Lower lobe of right lung (tissue), 2 donors: ENCODE data around the gene FPR3. TPM values are rescaled to one million over a fixed set of nuclear protein-coding genes. Genes with fewer than 3 reads are reported as not detected.

Experiments
- ATAC-seq, 2 donors: fragments of 200-7000 bp; cut with Tn5 transposase; one replicate each; pipeline ENCODE4 v1.9.1; 2020 to 2022; ENCODE audit warnings: mild to moderate bottlenecking in 2 of 2, moderate library complexity in 2 of 2
- DNase-seq: peaks from one replicate; pipeline ENCODE4 v3.0.0-alpha.2; 2020
- H3K27ac ChIP-seq: fragments of 200-600 bp; one replicate; pipeline ENCODE4 v1.8.0; 2022
- H3K27me3 ChIP-seq: fragments of 200-600 bp; one replicate; pipeline ENCODE4 v1.8.0; 2022; ENCODE audit warnings: low read depth
- H3K36me3 ChIP-seq: fragments of 200-600 bp; one replicate; pipeline ENCODE4 v1.8.0; 2022; ENCODE audit warnings: mild to moderate bottlenecking
- H3K4me1 ChIP-seq: fragments of 200-600 bp; one replicate; pipeline ENCODE4 v1.8.0; 2022
- H3K4me3 ChIP-seq: fragments of 200-600 bp; one replicate; pipeline ENCODE4 v1.8.0; 2022; ENCODE audit warnings: mild to moderate bottlenecking
- H3K9me3 ChIP-seq: fragments of 200-600 bp; one replicate; pipeline ENCODE4 v1.8.0; 2022
- intact Hi-C: fragments of 100-400 bp; cut with DNase I; formaldehyde crosslinking; loops from one replicate; pipeline ENCODE4 v1.11.0; 2022
- long read RNA-seq: library from polyadenylated mRNA; unstranded; transcript quantifications from one replicate; pipeline ENCODE4 v2.0.0, GENCODE V29; 2021
- total RNA-seq: library from RNA; stranded (reverse); fragmentation: NEBNext Ultra II Directional; extraction: Animal tissue kit (Norgen Biotek cat#: 25700); gene quantifications from one replicate; pipeline ENCODE4 v1.2.1, GENCODE V29; 2021
- TF ChIP-seq, protein P1 (sequence below): fragments of 200-600 bp; IDR thresholded peaks from one replicate; pipeline ENCODE4 v1.8.0; 2022; ENCODE audit warnings: antibody characterized with exemption, mild to moderate bottlenecking
- donor health status: DM: no; HTN: yes; CAD: no; lungs with severe emphysema.

Gene FPR3, protein sequence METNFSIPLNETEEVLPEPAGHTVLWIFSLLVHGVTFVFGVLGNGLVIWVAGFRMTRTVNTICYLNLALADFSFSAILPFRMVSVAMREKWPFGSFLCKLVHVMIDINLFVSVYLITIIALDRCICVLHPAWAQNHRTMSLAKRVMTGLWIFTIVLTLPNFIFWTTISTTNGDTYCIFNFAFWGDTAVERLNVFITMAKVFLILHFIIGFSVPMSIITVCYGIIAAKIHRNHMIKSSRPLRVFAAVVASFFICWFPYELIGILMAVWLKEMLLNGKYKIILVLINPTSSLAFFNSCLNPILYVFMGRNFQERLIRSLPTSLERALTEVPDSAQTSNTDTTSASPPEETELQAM
- total RNA-seq = 62.3 TPM
- long read RNA-seq, transcript FPR3-201 (2 exons, 2,620 nt) = major isoform, 8 of 32 reads
- long read RNA-seq, partial matches to known transcripts = 17 of 32 reads
- long read RNA-seq, other reads (novel, unspliced or antisense) = 7 of 32 reads

DNA sequence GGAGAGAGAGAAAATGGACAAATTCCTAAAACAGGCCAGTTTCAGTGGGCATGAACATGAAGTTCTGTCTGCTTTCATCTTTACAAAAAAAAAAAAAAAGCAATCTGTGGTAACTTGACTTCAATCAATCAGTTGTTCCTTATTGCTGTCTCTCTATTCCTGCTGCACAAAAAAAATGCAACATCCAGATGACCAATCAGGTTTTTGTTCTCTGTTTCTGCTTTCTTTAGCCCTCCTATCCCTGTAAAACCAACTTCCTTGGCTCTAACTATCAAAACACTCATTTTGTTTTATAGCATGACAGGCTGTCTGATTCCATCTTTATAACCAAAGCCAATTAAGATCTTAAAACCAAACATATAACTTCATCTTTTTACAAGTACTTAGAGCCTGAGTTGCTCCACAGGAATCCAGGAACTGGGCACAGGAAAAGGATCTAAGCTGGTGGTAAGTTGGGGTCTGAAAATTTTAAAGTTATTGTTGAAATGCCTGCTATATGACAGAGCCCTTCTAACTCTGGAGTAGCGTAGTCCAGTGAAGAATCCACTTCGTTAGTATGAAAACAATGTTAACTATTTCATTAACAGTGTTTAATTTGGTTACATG is at the start of gene FPR3:
Gene FPR3 (plus strand): TSS at position 273 of the 606 bp plus-strand sequence. CDS start 28,592 bp downstream, outside the sequence.
- ATAC-seq = no peak
- DNase-seq = no peak
- intact Hi-C loops = no loop called here
- Histone ChIP-seq H3K27ac (peak within 1 kb of the TSS; percentile 88), H3K4me1 (peaks cover 21% of the 10 kb centered on the region), H3K36me3 (no peaks in the 10 kb centered on the region), H3K27me3 (no peaks in the 10 kb centered on the region), H3K4me3 (peak within 1 kb of the TSS; percentile 39), H3K9me3 (no peaks in the 10 kb centered on the region)
- TF ChIP-seq, protein P1, sequence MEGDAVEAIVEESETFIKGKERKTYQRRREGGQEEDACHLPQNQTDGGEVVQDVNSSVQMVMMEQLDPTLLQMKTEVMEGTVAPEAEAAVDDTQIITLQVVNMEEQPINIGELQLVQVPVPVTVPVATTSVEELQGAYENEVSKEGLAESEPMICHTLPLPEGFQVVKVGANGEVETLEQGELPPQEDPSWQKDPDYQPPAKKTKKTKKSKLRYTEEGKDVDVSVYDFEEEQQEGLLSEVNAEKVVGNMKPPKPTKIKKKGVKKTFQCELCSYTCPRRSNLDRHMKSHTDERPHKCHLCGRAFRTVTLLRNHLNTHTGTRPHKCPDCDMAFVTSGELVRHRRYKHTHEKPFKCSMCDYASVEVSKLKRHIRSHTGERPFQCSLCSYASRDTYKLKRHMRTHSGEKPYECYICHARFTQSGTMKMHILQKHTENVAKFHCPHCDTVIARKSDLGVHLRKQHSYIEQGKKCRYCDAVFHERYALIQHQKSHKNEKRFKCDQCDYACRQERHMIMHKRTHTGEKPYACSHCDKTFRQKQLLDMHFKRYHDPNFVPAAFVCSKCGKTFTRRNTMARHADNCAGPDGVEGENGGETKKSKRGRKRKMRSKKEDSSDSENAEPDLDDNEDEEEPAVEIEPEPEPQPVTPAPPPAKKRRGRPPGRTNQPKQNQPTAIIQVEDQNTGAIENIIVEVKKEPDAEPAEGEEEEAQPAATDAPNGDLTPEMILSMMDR = no peak

DNA sequence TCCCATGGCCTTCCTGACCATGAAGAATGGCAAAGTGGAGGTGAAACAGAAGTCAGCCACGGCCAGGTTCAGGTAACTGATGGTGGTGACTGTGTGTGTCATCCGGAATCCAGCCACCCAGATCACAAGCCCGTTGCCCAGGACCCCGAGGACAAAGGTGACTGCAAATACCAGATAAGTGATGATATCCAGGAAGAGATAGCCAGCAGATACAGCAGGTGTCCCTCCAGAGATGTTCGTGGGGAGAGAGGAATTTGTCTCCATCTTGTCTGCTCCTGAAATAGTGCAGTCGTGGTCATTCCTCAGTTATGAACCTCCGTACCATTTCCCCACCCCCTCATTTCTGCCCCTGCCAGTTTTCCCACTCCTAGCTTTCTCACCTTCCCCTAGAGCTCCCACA is 48.2 kb upstream of the FPR3 start:
- TF ChIP-seq, protein P1 = no peak
- no peaks in the 10 kb centered on the region for H3K4me1 ChIP-seq
- intact Hi-C loops = no loop called here
- no peaks in the 10 kb centered on the region for H3K36me3 ChIP-seq
- ATAC-seq = no peak
- no peak for DNase-seq
- no peaks in the 10 kb centered on the region for H3K27me3 ChIP-seq
- no peaks in the 10 kb centered on the region for H3K9me3 ChIP-seq
- no peak overlapping the region for H3K27ac ChIP-seq
- no peak overlapping the region for H3K4me3 ChIP-seq

DNA sequence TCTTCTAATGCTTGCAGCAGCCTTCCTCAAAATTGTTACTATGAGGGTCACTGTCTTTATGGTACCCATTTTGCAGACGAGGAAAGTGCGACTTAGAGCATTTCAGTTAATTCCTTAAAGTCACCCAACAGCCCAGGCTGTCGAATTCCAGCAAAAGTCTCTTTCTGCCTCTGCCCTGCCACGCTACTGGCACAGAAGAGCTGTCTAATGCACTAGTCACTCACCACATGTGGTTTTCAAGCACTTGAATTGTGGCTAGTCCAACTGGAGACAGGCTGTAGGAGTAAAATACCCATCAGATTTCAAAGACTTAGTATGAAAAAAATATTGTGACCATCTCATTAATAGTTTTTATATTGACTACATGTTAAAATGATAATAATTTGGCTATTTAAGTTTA is 45.0 kb upstream of the FPR3 start:
- intact Hi-C loops = no loop called here
- Histone ChIP-seq H3K4me1 (no peaks in the 10 kb centered on the region), H3K9me3 (no peaks in the 10 kb centered on the region), H3K36me3 (no peaks in the 10 kb centered on the region), H3K27me3 (no peaks in the 10 kb centered on the region), H3K4me3 (peak overlapping the region; percentile 40), H3K27ac (no peak overlapping the region)
- DNase-seq = no peak
- TF ChIP-seq, protein P1 = no peak
- ATAC-seq = no peak

DNA sequence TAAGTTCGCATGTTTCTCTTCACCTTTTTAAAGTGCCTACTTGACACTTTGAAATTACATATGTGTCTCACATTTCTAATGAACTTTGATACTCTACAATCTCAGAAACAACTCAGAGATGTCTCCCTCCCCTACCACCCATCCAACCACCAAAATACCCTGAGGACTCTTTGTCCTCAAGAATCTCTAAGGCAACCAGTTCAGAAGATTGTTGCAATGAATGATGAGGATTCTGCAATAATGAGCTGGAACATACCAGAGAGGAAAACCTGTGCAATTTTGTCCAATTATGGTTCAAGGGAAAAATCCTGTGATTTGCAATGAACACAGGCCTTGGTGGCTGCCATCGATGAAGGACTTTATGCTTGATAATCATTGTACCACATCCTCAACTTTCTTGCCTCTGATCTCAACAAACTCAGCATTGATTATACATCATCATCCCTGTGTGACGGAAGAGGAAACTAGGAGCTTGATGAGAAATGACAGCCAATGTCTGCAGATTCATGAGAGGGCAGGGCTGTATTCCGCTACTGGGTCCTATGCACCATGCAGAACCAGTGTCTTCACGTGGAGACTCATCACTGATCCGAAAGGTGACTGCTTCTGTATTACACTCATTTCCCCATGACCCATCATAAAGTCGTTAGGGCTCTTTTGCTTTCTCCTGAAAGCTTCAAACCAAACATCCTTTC is 44.4 kb upstream of the FPR3 start:
- no peaks in the 10 kb centered on the region for H3K36me3 ChIP-seq
- H3K27ac ChIP-seq = peak overlapping the region; percentile 65
- peak overlapping the region; percentile 40 for H3K4me3 ChIP-seq
- no peaks in the 10 kb centered on the region for H3K9me3 ChIP-seq
- no peaks in the 10 kb centered on the region for H3K4me1 ChIP-seq
- ATAC-seq (peak; percentile 46 to 47), DNase-seq (no peak)
- no peaks in the 10 kb centered on the region for H3K27me3 ChIP-seq
- intact Hi-C loops = no loop called here
- TF ChIP-seq, protein P1 = no peak

DNA sequence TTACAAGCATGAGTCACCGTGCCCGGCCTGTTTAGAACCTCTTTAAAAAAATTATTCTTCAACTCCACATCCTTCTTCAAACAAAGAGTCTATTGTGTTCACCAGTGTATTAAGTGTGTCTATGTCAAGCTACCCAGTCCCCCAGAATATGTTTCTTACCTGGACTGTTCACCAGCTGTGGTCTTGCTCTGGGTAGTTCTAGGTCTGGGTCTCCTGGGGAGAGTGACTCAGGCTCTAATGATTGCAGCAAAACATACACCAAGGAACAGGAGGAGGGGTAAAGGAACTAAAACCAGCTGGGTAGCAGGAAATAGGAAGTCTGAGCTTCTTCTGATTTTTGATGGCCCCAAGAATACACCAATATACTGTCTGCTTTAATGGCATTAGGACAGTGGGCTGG is 43.3 kb upstream of the FPR3 start, which contains the start of gene FPR1:
Gene FPR1 (minus strand): TSS at position 224 of the 400 bp plus-strand sequence. CDS start 4,884 bp downstream, outside the sequence.
- H3K27me3 ChIP-seq = no peaks in the 10 kb centered on the region
- intact Hi-C loops = no loop called here
- peak within 1 kb of the TSS; percentile 40 for H3K4me3 ChIP-seq
- H3K4me1 ChIP-seq = no peaks in the 10 kb centered on the region
- peak within 1 kb of the TSS; percentile 65 for H3K27ac ChIP-seq
- TF ChIP-seq, protein P1 = no peak
- DNase-seq (no peak), ATAC-seq (peak; percentile 83 to 88)
- no peaks in the 10 kb centered on the region for H3K36me3 ChIP-seq
- H3K9me3 ChIP-seq = no peaks in the 10 kb centered on the region
